ENCODE results near the gene QRICH1. TPM values are rescaled to one million over a fixed set of nuclear protein-coding genes. Genes with fewer than 3 reads are reported as not detected.

QRICH1 gene, protein sequence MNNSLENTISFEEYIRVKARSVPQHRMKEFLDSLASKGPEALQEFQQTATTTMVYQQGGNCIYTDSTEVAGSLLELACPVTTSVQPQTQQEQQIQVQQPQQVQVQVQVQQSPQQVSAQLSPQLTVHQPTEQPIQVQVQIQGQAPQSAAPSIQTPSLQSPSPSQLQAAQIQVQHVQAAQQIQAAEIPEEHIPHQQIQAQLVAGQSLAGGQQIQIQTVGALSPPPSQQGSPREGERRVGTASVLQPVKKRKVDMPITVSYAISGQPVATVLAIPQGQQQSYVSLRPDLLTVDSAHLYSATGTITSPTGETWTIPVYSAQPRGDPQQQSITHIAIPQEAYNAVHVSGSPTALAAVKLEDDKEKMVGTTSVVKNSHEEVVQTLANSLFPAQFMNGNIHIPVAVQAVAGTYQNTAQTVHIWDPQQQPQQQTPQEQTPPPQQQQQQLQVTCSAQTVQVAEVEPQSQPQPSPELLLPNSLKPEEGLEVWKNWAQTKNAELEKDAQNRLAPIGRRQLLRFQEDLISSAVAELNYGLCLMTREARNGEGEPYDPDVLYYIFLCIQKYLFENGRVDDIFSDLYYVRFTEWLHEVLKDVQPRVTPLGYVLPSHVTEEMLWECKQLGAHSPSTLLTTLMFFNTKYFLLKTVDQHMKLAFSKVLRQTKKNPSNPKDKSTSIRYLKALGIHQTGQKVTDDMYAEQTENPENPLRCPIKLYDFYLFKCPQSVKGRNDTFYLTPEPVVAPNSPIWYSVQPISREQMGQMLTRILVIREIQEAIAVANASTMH
- 59.1 and 62.7 TPM in 2 replicates for total RNA-seq

DNA sequence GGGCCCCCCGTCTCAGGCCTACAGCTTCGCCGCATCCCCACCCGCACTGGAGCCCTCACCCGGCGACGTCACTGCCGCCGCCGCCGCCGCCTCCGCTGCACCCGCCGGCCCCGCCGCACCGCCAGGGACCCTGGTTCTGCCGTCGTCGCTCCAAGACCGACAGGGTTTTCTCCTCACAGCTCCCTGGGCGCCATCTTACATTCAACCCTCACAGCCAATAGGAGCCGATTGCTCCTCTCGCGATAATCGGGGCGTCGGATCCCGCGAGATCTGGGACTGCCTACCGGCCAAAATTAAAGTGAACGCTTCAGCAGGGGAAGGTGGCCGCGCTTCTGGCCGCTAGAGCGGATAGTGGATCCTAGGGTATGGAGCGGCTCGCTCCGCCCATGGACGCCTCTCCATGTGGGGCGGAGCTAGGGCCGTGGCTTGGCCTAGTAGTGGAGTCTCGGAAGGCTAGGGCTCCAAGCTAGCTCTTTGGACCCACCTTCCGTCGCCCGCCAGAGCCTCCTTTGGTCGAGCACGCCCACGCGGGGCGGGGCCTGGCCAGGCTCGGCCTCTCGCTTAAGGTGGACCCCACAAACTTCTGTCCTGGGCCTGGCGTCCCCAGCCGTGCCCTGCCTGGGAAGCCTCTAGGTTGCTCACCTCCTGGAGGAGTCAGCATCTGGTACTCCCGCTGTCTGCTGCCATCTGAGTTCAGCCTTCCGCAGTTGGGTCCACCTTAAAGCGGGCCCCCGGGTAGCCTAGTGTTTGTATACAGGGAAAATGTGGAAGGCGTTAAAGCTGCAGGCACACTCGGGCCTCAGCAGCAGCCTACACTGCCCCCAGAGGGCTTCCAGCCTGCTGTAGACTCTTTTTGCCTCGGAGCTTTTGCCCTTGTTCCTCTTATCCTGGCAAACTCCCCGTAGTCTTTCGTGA is at the start of gene QRICH1:
TSS of gene QRICH1 (minus strand) at position 219 of the 915 bp plus-strand sequence. CDS start 17,054 bp downstream, outside the sequence.
- DNase-seq (ENCODE audit: low read depth, low spot score), result peak; percentile 90

DNA sequence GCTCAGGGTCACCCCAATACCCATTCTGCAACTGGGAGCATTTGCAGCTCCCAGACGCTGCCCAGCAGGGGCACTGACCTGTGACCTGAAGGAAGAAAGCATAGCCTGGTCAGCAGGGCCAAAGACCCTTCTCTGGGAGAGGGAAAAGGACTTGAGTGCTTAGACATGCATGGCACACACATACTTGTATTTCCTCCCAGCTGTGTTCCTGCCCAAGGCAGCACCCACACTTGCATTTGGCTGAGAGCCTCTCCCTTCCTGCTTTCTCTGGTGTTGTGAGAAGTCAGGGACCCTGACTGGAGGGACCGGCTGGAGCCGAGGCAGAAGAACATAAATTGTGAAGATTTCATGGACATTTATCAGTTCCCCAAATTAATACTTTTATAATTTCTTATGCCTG is 46.2 kb upstream of the QRICH1 start:
- DNase-seq (ENCODE audit: low read depth, low spot score), result no peak

DNA sequence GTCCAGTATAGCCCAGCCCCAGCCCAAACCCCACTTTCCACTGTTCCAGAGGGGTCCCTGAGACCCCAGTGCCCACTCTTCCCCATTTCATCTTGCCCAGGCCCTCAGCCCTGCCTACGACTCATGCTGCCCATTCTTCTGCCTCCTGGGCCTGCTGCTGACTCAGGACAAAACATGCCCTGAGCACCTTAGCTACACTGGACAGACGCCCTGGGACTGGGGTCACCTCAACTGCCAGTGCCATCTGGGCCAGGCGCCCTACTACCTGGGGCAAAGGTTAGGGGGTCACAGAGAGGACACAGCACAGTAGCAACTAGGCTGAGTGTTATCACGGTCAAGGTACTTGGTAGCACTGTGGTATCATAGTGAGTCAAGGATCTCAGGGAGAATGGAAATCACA is 41.6 kb upstream of the QRICH1 start:
- no peak for DNase-seq (ENCODE audit: low read depth, low spot score)

DNA sequence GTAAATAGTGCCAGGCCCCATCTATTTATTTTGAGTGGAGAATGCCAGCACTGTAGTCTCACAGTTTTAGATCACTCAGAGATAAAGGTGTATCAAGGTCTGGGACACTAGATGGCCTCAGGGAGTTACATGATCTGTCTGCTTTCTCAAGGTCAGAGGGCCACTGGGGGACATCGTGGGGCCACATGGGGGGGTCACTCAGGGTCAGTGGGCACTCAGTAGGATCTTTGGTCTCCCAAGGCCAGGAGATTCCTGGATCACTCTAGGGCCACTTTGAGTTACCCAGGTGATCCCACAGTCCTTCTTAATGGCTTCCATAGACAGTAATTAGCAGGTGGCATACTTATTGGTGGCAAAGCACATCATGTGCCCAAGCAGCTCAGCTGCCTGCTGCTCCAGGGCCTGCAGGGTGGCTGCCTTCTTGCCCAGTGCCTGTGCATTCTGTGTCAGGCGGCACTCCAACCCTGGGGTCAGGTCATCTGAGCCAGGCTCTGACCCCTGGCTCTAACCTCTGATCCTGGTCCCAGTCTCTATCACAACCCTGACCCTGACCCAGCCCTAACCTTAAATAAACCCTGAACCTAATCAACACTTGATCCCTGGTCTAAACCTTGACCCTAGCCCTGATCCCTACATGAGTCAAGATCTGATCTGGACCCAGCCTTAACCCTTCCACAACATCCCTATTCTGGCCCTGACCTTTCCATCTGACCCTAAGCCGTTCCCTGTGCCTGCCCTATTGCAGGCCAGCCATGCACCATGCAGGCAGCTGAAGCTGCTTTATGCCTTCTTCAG is 40.8 kb upstream of the QRICH1 start:
- DNase-seq (ENCODE audit: low read depth, low spot score), result no peak

DNA sequence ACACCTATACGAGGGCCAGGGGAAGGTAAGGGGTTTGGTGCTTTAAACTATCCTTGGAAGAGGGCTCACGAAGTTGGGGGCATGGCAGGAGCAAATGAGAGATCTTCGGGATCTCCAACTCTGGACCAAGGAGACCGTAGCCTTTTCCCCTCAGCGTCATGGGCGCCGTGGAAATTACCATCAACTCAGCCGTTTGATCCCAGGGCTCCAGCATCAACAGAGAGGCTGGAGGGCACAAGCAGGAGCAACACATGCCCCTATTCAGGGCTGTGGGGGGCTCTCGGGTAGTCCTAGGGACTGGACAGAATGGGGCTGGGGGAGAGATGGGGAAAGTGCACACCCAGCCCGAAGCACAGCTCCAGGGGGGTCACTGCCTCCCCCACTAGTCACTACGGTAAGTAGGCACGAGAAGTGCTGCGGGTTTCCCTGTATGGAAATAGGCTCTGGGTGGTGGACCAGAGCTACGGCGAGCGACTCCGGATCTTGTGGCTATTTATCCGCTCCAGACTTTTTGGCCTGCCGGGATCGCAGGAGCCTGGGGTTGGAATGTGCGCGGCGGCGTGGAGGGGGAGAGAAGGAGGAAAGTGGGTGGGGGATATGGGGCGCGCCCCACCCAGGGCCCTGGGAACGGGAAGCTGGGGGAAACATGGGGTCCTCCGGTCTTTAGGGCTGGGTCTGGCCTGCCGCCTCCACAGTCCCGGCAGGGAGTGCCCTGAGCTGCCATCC is 39.5 kb upstream of the QRICH1 start:
- DNase-seq (ENCODE audit: low read depth, low spot score), result peak; percentile 71

DNA sequence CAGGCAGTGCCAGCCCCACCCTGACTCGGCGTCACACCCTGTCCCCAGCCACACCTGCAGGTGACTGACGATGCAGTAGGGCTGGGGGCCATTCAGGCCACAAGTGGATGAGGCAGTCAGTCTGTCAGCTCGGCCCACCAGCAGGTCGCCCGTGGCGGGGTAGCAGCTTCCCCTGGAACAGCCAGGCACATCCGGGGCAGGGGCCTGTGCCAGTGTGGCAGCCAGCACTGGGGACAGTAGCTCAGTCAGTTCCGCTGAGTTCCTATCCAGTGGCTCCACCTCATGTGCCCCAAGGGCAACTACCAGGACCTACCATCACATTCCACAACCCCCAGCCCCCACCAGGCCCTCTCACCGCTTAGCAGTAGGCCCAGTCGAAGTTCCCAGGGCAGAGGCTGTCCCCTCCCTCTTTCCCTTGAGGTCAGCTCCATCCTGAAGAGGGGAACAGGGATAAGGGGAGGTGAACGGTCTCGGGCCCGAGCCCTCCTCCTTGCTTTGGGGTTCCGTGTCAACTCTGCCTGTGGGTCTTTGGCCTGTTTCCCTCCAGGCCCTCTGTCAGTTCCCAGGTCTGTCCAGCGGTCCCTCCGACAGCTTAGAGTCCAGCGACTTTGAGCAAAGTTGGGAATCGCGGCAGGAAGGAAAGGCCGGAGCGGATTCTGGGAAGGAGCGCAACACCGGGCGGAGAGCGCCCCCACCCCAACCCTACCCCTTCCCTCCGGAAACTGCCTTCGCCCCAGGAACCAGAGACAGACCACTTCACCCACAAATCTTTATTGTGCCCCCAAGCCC is 38.8 kb upstream of the QRICH1 start, which contains the start of gene LAMB2:
TSS of gene LAMB2 (minus strand) at position 614 of the 789 bp plus-strand sequence. CDS start at position 431, 183 bp downstream.
- peak; percentile 53 for DNase-seq (ENCODE audit: low read depth, low spot score)

DNA sequence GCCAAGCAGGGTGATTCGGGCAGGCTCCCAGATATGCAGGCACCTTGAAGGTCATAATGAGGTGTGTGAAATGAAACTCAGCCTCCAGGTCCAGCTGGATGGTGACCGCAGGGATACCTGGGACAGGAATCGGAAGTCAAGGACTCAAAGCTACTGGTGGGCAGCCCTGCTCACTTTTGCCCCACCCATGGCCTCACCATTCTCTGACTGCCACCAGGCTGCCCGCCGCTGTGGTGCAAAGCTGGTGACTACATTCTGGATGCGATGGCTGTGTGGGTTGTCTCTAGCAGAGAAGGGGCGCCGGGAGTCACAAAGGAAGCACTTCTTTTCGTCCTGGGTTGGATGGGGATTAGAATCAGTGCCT is 38.2 kb upstream of the QRICH1 start:
- no peak for DNase-seq (ENCODE audit: low read depth, low spot score)

DNA sequence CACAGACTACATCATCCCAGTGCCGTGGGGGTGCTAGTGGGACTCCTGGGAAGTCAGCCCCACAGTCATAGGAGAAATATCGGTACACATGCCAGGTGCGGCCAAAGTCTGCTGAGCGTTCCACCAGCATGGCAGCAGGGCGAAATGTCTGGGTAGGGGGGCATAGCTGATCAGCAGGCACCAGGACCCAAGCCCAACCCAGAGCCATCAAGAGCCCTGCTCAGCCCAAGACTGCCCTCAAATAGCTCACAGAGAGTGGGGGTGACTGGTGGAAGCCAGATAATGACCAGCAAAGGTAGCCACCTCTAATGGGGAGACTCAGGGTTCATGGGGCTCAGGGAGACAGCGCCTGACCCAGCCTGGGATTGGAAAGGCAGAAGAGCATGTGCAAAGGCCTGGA is 37.7 kb upstream of the QRICH1 start:
- DNase-seq (ENCODE audit: low read depth, low spot score), result no peak

DNA sequence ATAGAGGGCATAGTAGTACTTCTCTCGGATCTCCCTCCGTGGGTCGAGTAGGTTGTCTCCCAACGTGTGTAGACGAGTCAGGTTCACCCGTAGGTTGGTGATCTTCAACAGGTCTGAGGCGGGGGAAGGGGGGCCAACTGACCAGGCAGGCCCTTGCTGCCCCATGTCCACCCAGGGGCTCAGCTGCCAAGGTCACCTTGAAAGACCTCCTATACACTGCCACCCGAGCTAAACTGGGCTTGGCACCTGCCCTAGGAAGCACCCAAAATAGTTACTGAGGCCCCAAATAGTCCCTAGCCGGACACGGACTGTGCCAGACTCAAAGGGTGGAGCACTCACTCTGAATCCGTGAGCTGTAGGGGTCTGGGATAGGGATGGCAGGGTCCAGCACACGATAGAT is 37.2 kb upstream of the QRICH1 start:
- no peak for DNase-seq (ENCODE audit: low read depth, low spot score)

DNA sequence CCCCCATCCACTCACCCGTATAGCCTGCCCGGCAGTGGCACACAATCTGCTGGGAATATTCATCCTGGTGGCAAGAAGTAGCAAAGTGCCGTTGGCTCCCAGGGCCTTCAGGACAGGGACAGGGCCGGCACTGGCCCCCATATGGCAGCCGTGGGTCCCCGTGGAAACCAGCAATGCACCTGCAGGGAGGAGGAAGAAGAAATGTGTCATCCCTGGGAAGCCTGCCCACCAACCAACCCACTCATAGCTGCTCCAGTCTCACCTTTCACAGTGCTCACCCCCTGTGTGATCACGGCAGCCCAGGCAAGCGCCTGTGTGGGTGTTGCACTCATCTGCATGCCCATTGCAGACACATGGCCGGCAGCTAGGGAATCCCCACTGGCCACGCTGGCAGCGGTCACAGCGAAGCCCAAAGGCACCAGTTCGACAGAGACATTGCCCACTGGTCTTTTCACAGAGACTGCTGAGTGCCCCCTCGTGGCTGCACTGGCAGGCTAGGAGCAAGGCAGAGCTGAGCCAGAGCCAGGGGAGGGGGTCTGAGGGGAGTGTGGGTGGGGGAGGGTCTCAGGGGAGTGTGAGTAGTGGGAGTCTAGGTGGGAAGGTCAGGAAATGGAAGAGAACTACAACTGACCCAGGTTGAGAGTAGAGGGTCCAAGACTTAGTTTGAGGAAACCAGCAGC is 31.3 kb upstream of the QRICH1 start:
- DNase-seq (ENCODE audit: low read depth, low spot score), result no peak

DNA sequence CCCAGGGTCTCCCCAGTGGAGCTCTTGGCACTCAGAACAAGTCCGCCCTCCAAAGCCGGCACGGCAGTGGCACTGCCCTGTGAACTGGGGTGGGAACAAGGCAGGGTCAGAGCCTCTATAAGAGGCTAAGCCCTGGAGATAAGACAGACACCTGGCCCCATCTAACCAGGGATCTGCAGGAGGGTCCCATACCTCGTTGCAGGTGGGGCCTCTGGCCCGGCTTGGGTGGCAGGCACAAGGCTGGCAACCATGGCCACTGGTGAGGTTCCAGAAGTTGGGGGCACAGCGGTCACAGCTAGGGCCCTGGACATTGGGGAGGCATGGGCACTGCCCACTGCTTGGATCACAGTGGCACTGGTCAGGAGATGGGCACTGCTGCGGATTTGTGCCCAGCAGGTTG is 30.3 kb upstream of the QRICH1 start:
- DNase-seq (ENCODE audit: low read depth, low spot score), result no peak

DNA sequence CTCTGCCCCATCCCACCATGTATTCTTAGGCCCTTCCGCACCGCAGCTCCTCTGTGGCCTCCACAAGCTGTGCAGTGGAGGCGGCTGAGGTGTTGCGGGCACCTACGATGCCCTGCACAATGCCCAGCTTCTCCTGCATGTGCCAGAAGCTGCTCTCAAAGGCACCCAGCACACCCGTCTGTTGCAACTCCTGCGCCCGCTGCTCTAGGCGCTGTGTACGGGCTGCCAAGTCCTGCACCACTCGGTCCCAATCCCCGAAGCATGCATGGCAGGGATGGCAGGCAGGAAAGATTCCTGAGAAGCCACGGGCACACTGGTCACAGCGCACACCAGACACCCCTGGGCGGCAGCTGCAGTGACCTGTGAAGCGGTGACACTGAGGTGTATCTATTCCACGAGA is 29.8 kb upstream of the QRICH1 start:
- no peak for DNase-seq (ENCODE audit: low read depth, low spot score)

DNA sequence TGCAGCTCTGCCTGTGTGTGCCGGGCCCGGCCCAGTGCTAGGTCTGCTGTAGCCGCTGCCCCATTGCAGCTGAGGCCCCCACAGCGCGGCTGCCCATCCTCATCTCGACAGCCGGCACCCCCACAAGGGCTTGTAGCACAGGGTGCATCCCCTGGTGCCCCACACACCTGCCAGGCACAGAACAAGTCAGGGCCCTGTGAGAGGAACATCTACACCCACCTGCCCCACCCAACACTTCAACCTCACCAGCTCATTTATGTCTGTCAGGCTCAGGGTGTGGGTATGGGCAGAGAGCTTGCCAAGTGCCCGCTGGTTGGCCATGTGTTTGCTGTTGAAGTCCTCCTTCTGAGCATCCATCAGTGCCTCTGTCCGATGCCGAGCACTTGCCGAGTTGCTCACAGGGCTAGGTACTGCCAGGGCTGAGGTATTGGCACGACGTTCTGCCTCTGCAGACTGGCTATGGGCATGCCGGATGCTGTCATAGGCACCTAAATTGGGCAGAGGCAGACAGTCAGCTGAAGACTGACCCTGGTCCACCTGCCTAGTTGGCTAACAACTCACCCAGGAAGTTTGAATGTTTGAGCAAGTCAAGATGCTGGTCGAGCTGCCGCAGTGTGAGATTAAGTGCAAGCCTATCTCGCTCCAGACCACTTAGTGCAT is 29.1 kb upstream of the QRICH1 start:
- no peak for DNase-seq (ENCODE audit: low read depth, low spot score)

DNA sequence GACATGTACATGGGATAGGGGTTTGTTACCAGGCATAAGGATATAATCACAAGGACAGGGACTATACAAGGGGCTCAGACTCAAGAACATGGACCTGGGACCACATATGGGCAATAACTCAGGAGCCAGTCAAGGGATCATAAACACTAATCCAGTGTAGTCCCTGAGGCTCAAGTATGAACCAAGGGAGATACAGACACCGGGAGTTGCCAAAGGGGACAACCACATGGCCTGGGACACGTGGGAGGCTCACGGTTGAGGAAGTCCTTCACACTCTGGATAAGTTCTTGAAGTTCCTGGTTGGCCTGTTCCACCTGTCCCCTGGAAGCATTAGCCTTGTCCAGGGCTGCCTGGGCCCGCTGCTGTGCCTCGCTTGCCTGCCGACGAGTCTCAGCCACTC is 28.6 kb upstream of the QRICH1 start:
- DNase-seq (ENCODE audit: low read depth, low spot score), result no peak

DNA sequence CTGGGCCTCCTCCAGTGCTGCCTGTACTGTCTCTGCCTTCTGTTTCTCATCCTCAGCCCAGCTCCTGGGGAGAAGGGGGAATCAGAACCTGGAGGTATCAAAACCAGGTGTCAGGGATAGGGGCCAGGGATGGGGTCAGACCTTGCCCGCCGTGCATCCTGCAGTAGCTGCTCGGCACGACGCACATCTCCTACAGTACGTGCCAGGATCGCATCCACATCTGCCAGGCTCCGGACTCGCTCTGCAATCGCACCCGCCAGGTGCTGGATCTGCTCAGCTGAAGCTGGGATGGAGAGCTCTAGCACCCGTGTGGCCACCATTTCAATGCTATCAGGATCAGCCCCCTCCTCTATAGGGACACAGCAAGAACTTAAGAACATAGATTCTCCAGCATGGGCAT is 28.2 kb upstream of the QRICH1 start:
- no peak for DNase-seq (ENCODE audit: low read depth, low spot score)

DNA sequence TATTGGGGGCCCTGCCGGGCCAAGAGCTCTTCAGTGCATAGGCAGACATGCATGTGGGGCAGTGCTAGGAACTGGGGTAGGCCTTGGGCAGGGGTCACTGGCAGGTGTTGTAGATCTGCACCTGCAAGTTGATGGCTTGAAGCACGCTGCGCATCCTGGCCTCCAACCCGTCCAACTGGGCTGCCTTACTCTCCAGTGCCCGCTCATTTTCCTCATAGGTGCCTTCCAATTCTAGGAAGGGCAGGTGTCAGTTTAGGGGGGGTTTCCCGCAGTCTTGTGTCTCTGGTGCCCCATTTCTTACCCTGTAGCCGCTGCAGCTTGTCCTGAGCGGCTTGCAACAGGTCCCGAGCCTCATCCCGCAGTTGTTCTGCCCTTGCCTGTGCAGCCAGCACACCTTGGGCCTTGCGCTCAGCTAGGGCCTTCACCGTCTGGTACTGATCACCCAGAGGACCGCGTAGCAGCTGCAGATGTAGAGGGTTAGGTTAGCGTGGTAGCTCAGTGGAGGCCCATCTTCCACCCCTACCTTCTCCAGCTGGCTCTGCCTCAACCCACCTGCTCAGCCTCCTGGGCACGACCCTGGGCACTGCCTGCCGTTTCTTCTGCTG is 27.4 kb upstream of the QRICH1 start:
- no peak for DNase-seq (ENCODE audit: low read depth, low spot score)

DNA sequence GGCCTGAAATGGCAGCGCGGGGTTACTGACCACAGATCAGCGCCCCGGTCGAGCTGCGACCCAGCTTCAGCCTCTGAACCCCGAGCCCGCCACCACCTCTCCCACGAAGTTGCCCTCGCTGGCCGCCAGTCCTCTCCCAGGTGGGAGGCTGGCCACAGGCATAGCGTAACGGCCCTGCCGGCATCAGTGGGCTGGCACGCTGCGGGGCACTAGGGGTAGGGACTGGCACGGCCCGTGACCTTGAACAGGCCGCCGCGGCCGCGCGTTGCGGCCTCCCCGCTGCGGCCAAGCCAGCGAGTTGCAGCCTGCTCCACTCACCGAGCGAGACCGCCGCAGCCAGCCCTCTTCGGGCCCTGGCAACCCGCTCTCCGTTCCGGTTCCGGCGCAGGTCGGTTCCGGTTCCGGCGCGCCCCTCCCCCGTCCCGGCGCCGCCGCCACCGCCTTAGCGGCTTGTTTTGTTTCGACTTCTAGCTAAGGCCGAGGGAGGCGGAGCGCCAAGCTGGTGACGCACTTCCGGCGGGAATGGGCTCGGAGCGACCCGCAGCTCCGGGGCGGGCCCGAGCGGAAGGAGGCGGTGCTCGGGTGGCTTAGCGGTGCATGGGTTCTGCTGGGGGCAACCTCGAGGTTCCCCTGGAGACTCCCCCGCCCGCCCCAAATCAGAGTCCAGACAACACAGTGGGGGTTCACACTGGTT is 26.7 kb upstream of the QRICH1 start, which contains the start of gene USP19:
TSS of gene USP19 (minus strand) at position 386 of the 694 bp plus-strand sequence. CDS start 1,678 bp downstream, outside the sequence.
- DNase-seq (ENCODE audit: low read depth, low spot score), result peak; percentile 63
